Natural killer cell (primary cell): ENCODE data around the gene ATP2A3. TPM values are rescaled to one million over a fixed set of nuclear protein-coding genes. Genes with fewer than 3 reads are reported as not detected.
"Not testable (repeated sequence)": the region's sequence is repeated elsewhere in the genome, so short reads cannot be mapped to it uniquely, and the experiment has no call there.

Experiments
- ATAC-seq, 3 donors: fragments of 150-1000 bp in 2 of 3; fragments of 200-7000 bp in 1 of 3; cut with Tn5 transposase; 1 replicate in 1 of 3; 2 replicates in 2 of 3; pipeline ENCODE4 v1.10.0; 2021; ENCODE audit warnings: mild to moderate bottlenecking in 2 of 3, moderate library complexity in 2 of 3
- DNase-seq, 2 donors: peaks; one replicate each; pipeline versions ENCODE4 v3.0.0 to v3.0.0-alpha.2; 2013 to 2021; ENCODE audit warnings: mixed read lengths in 1 of 2
- H3K27ac ChIP-seq: one replicate; pipeline ENCODE4 v1.5.1; 2013; ENCODE audit warnings: mild to moderate bottlenecking, low read length
- H3K27me3 ChIP-seq: one replicate; pipeline ENCODE4 v1.6.1; 2013; ENCODE audit warnings: low read length; ENCODE audit not compliant: control insufficient read depth, insufficient read depth
- H3K36me3 ChIP-seq: one replicate; pipeline ENCODE4 v1.6.1; 2013; ENCODE audit warnings: low read length; ENCODE audit not compliant: control insufficient read depth, insufficient read depth
- H3K4me1 ChIP-seq: one replicate; pipeline ENCODE4 v1.6.1; 2013; ENCODE audit warnings: low read length; ENCODE audit not compliant: control insufficient read depth, insufficient read depth
- H3K4me3 ChIP-seq: one replicate; pipeline ENCODE4 v1.5.1; 2013; ENCODE audit warnings: low read length
- H3K9me3 ChIP-seq: one replicate; pipeline ENCODE4 v1.6.1; 2013; ENCODE audit warnings: low read length; ENCODE audit not compliant: control insufficient read depth, insufficient read depth
- H3K27ac Mint-ChIP-seq, 2 donors: one replicate each; pipeline ENCODE4 v1.8.0; 2022; ENCODE audit warnings: mild to moderate bottlenecking in 2 of 2, mixed read lengths in 2 of 2, moderate library complexity in 1 of 2
- H3K27me3 Mint-ChIP-seq, 2 donors: one replicate each; pipeline ENCODE4 v1.8.0; 2022; ENCODE audit warnings: low read depth in 2 of 2, mixed read lengths in 2 of 2
- H3K36me3 Mint-ChIP-seq: one replicate; pipeline ENCODE4 v1.8.0; 2022; ENCODE audit warnings: mixed read lengths
- H3K4me1 Mint-ChIP-seq, 2 donors: one replicate each; pipeline ENCODE4 v1.8.0; 2022; ENCODE audit warnings: mixed read lengths in 2 of 2
- H3K4me3 Mint-ChIP-seq: one replicate; pipeline ENCODE4 v1.8.0; 2022; ENCODE audit warnings: mild to moderate bottlenecking, moderate library complexity, mixed read lengths
- H3K9me3 Mint-ChIP-seq, 2 donors: one replicate each; pipeline ENCODE4 v1.8.0; 2022; ENCODE audit warnings: mixed read lengths in 2 of 2
- CTCF ChIP-seq: fragments of 200-600 bp; IDR thresholded peaks from one replicate; pipeline ENCODE4 v1.8.0; 2022; ENCODE audit warnings: antibody characterized with exemption
- WGBS: methylation state at CpG from one replicate; pipeline ENCODE4 v1.1.7; 2013; ENCODE audit warnings: missing lambda C conversion rate; ENCODE audit not compliant: insufficient coverage; 5-methylcytosine and 5-hydroxymethylcytosine counted together
- intact Hi-C: fragments of 100-400 bp; cut with micrococcal nuclease; formaldehyde crosslinking; loops from one replicate; pipeline ENCODE4 v1.14.2; 2022
- total RNA-seq, 4 donors: library from RNA; stranded (reverse); fragments of 120-200 nt in 1 of 4; gene quantifications; one replicate each; pipeline versions ENCODE4 v1.2.3 to v1.2.4, GENCODE V29; 2013 to 2022

ATP2A3 gene
- total RNA-seq, 3 donors from 2014 or later (not counting 1 experiment from before 2014, with no cell fraction given) = 326 to 397 (median 377) TPM

DNA sequence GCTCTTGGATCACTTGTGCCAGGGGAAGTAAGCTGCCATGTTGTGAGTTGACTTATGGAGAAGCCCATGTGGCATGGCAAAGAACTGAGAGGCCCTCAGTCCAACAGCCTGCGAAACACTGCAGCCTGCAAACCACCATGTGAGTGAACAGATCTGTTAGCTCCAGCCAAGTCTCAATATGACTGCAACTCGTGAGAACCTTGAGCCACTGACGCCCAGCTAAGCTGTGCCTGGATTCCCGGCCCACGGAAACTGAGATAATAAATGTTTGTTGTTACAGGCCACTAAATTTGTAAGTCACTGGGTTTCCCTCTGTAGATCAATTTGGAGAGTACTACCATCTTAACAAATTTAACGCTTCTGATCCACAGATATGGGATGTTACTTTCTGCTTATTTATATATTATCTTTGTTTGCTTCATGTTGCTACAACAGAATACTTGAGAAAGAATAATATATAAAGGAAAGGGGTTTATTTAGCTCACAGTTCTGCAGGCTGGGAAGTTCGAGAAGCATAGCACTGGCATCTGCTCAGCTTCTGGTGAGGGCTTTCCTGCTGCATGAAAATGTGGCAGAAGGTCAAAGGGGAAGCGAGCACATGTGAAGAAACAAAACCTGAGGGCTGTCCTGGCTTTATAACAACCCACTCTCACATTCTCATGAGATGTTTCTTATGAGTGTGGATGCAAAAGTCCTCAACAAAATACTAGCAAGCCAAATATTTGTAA lies 29.4 kb upstream of the ATP2A3 start:
- WGBS = 93% methylated on average over 6 of the region's 8 CpGs
- H3K27me3 Mint-ChIP-seq = peaks cover 19 to 24% of the 10 kb centered on the region in 2 donors

DNA sequence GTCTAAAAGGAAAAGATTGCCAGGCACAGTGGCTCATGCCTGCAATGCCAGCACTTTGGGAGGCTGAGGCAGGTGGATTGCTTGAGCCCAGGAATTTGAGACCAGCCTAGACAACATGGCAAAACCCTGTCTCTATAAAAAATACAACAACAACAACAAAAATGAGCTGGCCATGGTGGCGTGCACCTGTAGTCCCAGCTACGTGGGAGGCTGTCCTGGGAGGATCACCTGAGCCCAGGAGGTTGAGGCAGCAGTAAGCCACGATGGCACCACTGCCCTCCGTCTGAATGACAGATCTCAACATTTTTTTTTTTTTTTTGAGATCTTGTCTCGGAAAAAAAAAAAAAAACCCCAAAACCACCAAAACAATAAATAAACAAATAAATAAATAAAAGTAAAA lies 28.1 kb upstream of the ATP2A3 start:
- Histone ChIP-seq H3K27ac (no peak overlapping the region), H3K4me1 (no peaks in the 10 kb centered on the region), H3K27me3 (peaks cover 2% of the 10 kb centered on the region), H3K9me3 (peaks cover 3% of the 10 kb centered on the region), H3K36me3 (no peaks in the 10 kb centered on the region), H3K4me3 (no peak overlapping the region)
- TF ChIP-seq CTCF = no peak
- WGBS = 91% methylated on average over 4 of the region's 5 CpGs
- no peak for DNase-seq
- Mint-ChIP-seq H3K4me3 (no peak overlapping the region), H3K9me3 (no peaks in the 10 kb centered on the region), H3K36me3 (no peaks in the 10 kb centered on the region), H3K27ac (no peak overlapping the region), H3K4me1 (no peaks in the 10 kb centered on the region), H3K27me3 (peaks cover 15 to 24% of the 10 kb centered on the region in 2 donors)
- no peak for ATAC-seq
- intact Hi-C loops = no loop called here

More for the DNA sequence above, 29.4 kb upstream of the ATP2A3 start:
- H3K9me3 Mint-ChIP-seq = no peaks in the 10 kb centered on the region
- H3K27ac Mint-ChIP-seq = no peak overlapping the region
- ATAC-seq (no peak), DNase-seq (no peak)
- H3K4me1 ChIP-seq = no peaks in the 10 kb centered on the region
- no peak for TF ChIP-seq CTCF
- H3K27ac ChIP-seq = no peak overlapping the region
- no peaks in the 10 kb centered on the region for H3K36me3 Mint-ChIP-seq
- H3K4me3 ChIP-seq = no peak overlapping the region
- peaks cover 2% of the 10 kb centered on the region for H3K27me3 ChIP-seq
- no peaks in the 10 kb centered on the region for H3K4me1 Mint-ChIP-seq
- H3K9me3 ChIP-seq = peaks cover 3% of the 10 kb centered on the region
- no peaks in the 10 kb centered on the region for H3K36me3 ChIP-seq
- no peak overlapping the region for H3K4me3 Mint-ChIP-seq
- intact Hi-C loops = no loop called here

DNA sequence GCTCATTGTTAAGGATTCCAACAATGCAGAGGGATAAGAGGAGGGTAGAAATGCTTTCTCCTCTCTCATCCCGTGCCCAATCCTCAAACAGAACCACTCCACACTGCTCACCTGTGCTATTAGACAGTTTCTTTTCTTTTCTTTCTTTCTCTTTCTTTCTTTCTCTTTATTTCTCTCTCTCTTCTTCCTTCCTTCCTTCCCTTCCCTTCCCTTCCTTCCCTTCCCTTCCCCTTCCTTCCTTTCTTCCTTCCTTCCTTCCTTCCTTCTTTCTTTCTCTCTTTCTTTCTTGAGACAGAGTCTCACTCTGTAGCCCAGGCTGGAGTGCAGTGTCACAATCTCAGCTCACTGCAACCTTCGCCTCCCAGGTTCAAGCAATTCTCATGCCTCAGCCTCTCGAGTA lies 27.5 kb upstream of the ATP2A3 start:
- H3K4me3 ChIP-seq, H3K36me3 Mint-ChIP-seq, H3K9me3 Mint-ChIP-seq, H3K9me3 ChIP-seq, intact Hi-C loops, H3K27ac Mint-ChIP-seq, H3K27ac ChIP-seq, H3K4me1 Mint-ChIP-seq, H3K36me3 ChIP-seq, DNase-seq, H3K4me1 ChIP-seq, H3K27me3 ChIP-seq, ATAC-seq, H3K4me3 Mint-ChIP-seq: not testable (repeated sequence)
- peaks cover 14 to 22% of the 10 kb centered on the region in 2 donors for H3K27me3 Mint-ChIP-seq
- 87% methylated on average over 3 of the region's 3 CpGs for WGBS

- intact Hi-C loops = no loop called here
- no peaks in the 10 kb centered on the region for H3K9me3 Mint-ChIP-seq
- no peaks in the 10 kb centered on the region for H3K4me1 Mint-ChIP-seq
- Histone ChIP-seq H3K4me1 (no peaks in the 10 kb centered on the region), H3K4me3 (no peak overlapping the region), H3K27ac (no peak overlapping the region), H3K27me3 (peaks cover 2% of the 10 kb centered on the region), H3K36me3 (no peaks in the 10 kb centered on the region), H3K9me3 (peaks cover 3% of the 10 kb centered on the region)
- no peak overlapping the region for H3K27ac Mint-ChIP-seq
- DNase-seq (no peak), ATAC-seq (no peak)
- no peak for TF ChIP-seq CTCF
- peaks cover 9 to 12% of the 10 kb centered on the region in 2 donors for H3K27me3 Mint-ChIP-seq
- no peaks in the 10 kb centered on the region for H3K36me3 Mint-ChIP-seq
- no peak overlapping the region for H3K4me3 Mint-ChIP-seq
- WGBS = 92% methylated on average over 12 of the region's 12 CpGs
These were observed 26.3 kb upstream of the ATP2A3 start for GRCh38 chr17:3990386-3991127.
